Activated T-helper 1 cell treated with anti-CD3 and anti-CD28 coated beads, Interleukin-12 subunit alpha, Interleukin-12 subunit beta, Interleukin-2, Interleukin-4 antibody, amounts not matched to agents 30 ng/mL and 10 ng/mL and 1 ng/mL, durations not matched to agents 14 hours and 24 hours and 36 hours (primary cell): ENCODE results near the gene YBEY. TPM values are rescaled to one million over a fixed set of nuclear protein-coding genes. Genes with fewer than 3 reads are reported as not detected.
"Not testable (repeated sequence)": the region's sequence is repeated elsewhere in the genome, so short reads cannot be mapped to it uniquely, and the experiment has no call there.

ENCODE experiments used
- DNase-seq: peaks from one replicate; pipeline ENCODE4 v3.0.0; 2021; ENCODE audit warnings: low spot score
- H3K27ac Mint-ChIP-seq: one replicate; pipeline ENCODE4 v1.8.0; 2021; ENCODE audit warnings: mild to moderate bottlenecking, mixed read lengths
- H3K27me3 Mint-ChIP-seq: one replicate; pipeline ENCODE4 v1.8.0; 2022; ENCODE audit warnings: mild to moderate bottlenecking, moderate library complexity, mixed read lengths; ENCODE audit not compliant: insufficient read depth
- H3K36me3 Mint-ChIP-seq: one replicate; pipeline ENCODE4 v1.8.0; 2021; ENCODE audit warnings: low read depth, mixed read lengths
- H3K4me1 Mint-ChIP-seq: one replicate; pipeline ENCODE4 v1.8.0; 2021; ENCODE audit warnings: low read depth, mixed read lengths
- H3K4me3 Mint-ChIP-seq: one replicate; pipeline ENCODE4 v1.8.0; 2021; ENCODE audit warnings: mild to moderate bottlenecking, moderate library complexity, mixed read lengths
- H3K9me3 Mint-ChIP-seq: one replicate; pipeline ENCODE4 v1.8.0; 2021; ENCODE audit warnings: mixed read lengths
- intact Hi-C: fragments of 100-400 bp; cut with micrococcal nuclease; formaldehyde crosslinking; loops from one replicate; pipeline ENCODE4 v1.15.1; 2024
- total RNA-seq: library from RNA; stranded (reverse); gene quantifications from 2 replicates; pipeline ENCODE4 v1.2.3, GENCODE V29; 2022

The YBEY gene, protein sequence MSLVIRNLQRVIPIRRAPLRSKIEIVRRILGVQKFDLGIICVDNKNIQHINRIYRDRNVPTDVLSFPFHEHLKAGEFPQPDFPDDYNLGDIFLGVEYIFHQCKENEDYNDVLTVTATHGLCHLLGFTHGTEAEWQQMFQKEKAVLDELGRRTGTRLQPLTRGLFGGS
- 16.7 and 17.6 TPM in 2 replicates for total RNA-seq

DNA sequence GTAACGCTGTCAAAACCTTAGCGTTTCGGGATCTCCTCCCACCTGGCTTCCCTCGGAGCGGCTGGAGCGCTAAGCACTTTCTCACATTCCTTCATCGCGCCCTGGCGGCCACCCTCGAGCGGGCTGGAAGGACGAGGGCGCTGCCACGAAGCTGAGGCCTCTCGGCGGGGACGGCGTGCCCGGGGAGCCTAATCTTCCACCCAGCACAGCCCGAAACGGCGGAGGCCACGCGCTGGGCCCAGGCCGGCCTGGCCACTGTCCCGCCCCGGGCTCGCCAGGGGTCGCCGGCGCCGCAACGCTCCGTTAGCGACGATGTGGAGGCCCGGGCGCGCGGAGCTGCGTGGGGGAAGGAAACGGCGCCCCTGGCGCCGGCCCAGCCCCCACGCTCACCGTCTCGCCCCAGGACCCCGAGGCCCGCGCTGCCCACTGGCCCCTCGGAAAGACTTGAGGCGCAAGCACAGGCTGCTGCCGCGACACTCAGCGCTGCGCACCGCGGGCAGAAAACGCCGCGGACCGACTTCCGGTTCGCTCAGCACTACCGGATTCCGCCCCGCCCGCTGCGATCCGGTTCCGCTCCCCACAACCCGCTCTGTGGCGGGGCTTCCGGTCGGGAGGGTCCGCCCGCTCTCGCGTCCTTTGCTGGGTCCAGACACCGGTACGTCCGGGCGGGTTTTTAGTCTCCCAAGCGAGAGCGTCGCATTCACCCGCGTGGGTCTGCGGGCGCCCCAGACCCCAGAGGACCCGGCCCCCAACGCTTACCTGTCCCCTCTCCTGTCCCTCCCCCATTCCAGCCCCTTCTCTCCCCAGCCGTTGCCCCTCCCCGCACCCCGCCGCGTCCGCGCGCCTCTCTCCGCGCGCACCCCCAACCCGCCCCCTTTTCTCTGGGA, at the start of gene YBEY:
Gene YBEY (plus strand): TSS at position 582 of the 887 bp plus-strand sequence. CDS start 572 bp downstream, outside the sequence.
- intact Hi-C loops = loop anchor here (1.0 to 5.0 kb wide), 6 partner anchors 10 to 172 kb away; partner anchors contain the start of genes DIP2A, LSS and PCNT
- peaks cover 45% of the 10 kb centered on the region for H3K4me1 Mint-ChIP-seq
- H3K36me3 Mint-ChIP-seq = peaks cover 34% of the 10 kb centered on the region
- peak; percentile 86 for DNase-seq
- no peaks in the 10 kb centered on the region for H3K27me3 Mint-ChIP-seq
- H3K27ac Mint-ChIP-seq = peak within 1 kb of the TSS; percentile 99
- peak within 1 kb of the TSS; percentile 100 for H3K4me3 Mint-ChIP-seq
- no peaks in the 10 kb centered on the region for H3K9me3 Mint-ChIP-seq

DNA sequence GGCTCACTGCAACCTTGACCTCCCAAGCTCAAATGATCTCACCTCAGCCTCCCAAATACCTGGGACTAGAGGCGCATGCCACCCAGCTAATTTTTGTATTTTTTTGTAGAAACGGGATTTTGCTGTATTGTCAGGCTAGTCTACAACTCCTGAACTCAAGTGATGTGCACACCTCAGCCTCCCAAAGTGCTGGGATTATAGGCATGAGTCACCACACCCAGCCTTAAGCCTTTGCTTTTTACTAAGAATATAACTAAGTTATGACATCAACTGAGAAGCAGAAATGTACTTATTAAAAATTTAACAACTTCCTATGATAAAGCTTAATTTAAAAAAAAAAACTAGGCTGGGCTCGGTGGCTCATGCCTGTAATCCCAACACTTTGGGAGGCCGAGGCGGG, 48.7 kb upstream of the YBEY start:
- no peaks in the 10 kb centered on the region for H3K9me3 Mint-ChIP-seq
- peaks cover 27% of the 10 kb centered on the region for H3K4me1 Mint-ChIP-seq
- H3K4me3 Mint-ChIP-seq = no peak overlapping the region
- no peak for DNase-seq
- H3K27me3 Mint-ChIP-seq = no peaks in the 10 kb centered on the region
- H3K36me3 Mint-ChIP-seq = peaks cover 70% of the 10 kb centered on the region
- no peak overlapping the region for H3K27ac Mint-ChIP-seq
- intact Hi-C loops = no loop called here

DNA sequence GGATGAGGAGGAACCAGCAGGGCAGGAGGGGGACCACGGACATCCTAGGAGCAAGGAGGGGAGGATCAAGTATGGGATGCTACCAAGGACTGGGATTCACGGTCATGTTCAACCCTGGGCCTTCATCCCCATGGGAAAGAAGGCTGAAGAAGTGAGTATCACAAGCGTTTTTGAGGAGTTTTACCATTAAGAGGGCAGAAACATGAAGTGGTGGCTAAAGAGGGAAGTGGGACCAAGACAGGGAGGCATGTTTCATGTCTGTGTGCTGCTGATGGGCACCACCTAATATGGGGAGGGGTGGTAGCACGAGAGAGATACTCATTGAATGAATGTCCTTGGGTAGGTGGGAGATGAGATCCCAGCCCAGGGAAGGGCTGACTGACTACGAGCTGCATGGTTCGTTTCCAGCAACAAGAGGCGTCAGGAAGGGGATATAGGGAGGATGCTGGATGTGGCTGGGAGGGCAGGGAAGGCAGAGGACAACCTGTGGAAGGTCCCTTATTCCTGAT, 46.3 kb upstream of the YBEY start:
- intact Hi-C loops = no loop called here
- no peak for DNase-seq
- Mint-ChIP-seq H3K36me3 (peaks cover 59% of the 10 kb centered on the region), H3K9me3 (no peaks in the 10 kb centered on the region), H3K4me1 (peaks cover 21% of the 10 kb centered on the region), H3K4me3 (no peak overlapping the region), H3K27me3 (no peaks in the 10 kb centered on the region), H3K27ac (peak overlapping the region; percentile 32)

DNA sequence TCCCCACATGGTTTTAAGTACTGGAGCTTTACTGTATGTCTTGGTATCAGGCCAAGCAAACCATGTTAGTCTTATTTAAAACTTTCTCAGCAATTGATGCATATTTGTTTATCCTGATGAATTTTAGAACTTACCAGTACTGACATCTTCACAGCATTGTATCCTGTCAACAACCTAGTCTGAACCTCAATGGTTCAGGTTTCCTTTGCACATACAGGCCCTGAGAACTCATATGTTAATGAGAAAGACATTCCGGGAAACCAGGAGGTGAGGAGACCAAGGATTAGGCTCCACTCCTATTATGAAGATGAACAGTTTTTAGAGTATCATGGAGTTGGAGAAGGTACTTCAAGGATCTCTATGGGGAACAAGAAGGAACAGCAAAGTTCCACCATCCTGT, 44.6 kb upstream of the YBEY start:
- DNase-seq, H3K27me3 Mint-ChIP-seq, H3K27ac Mint-ChIP-seq, H3K4me3 Mint-ChIP-seq, intact Hi-C loops, H3K9me3 Mint-ChIP-seq: not testable (repeated sequence)
- Mint-ChIP-seq H3K4me1 (peaks cover 21% of the 10 kb centered on the region), H3K36me3 (peaks cover 57% of the 10 kb centered on the region)

DNA sequence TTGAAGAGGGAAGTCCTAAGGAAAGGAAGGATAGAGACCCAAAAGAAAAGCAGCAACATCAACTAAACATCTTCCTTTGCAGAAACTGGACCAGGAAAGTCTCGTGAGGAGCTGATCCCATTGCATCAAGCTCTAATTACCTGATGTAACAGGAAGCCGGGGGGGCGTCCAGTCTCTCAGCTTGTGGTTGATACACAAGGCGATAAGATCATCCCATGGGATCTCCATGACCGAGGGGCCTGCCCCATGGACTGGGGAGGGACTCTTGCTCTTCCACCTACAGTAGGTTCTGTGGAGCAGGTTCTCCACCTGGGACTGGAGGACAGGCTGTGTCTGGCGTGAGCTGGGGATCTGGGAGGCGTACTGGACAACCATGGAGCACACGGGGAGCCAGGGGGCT, 42.8 kb upstream of the YBEY start:
- Mint-ChIP-seq H3K27ac (peak overlapping the region; percentile 38), H3K9me3 (no peaks in the 10 kb centered on the region), H3K4me3 (no peak overlapping the region), H3K27me3 (no peaks in the 10 kb centered on the region), H3K36me3 (peaks cover 59% of the 10 kb centered on the region), H3K4me1 (peaks cover 21% of the 10 kb centered on the region)
- no peak for DNase-seq
- intact Hi-C loops = no loop called here

DNA sequence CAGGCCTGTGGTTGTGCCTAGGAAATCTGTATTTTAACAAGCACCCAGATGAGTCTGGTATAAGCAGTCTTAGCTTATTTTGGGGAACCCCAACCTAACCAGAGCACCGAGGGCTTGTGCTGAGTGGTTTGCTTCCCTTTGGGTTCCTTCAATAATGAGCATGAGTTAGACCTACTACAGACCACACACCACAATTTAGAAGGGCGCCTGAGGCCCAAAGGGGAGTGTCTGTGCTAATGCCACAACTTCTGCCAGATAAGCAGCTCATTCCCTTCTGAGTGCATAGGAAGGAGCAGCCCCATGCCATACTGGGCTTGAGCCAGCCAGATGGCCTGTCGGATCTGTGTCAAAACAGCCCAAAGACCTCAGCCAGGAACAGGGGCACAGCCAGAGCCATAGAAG, 42.2 kb upstream of the YBEY start:
- Mint-ChIP-seq H3K4me3 (no peak overlapping the region), H3K9me3 (no peaks in the 10 kb centered on the region), H3K27ac (no peak overlapping the region), H3K27me3 (no peaks in the 10 kb centered on the region), H3K4me1 (peaks cover 16% of the 10 kb centered on the region), H3K36me3 (peaks cover 59% of the 10 kb centered on the region)
- intact Hi-C loops = no loop called here
- no peak for DNase-seq

DNA sequence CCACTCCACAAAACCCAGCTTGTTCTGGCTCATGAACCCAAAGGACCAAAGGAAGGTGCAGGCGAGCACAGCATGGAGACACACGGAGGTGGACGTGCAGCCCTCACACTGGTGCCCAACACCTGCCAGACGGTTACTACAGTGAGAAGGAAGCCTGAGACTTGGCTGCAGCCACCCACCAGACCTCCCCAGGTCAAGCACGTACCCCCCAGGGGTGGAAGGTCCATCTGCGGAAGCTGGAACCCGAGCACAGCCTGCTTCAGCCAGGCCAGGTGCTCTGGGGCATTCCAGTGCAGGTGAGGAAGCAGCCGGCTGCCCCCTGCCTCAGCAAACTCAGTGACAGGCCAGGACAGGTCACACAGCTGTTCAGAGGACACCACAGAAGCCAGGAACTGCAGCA, 41.5 kb upstream of the YBEY start:
- no peaks in the 10 kb centered on the region for H3K27me3 Mint-ChIP-seq
- peaks cover 12% of the 10 kb centered on the region for H3K4me1 Mint-ChIP-seq
- H3K4me3 Mint-ChIP-seq = no peak overlapping the region
- peaks cover 58% of the 10 kb centered on the region for H3K36me3 Mint-ChIP-seq
- DNase-seq = no peak
- H3K27ac Mint-ChIP-seq = no peak overlapping the region
- no peaks in the 10 kb centered on the region for H3K9me3 Mint-ChIP-seq
- intact Hi-C loops = no loop called here

DNA sequence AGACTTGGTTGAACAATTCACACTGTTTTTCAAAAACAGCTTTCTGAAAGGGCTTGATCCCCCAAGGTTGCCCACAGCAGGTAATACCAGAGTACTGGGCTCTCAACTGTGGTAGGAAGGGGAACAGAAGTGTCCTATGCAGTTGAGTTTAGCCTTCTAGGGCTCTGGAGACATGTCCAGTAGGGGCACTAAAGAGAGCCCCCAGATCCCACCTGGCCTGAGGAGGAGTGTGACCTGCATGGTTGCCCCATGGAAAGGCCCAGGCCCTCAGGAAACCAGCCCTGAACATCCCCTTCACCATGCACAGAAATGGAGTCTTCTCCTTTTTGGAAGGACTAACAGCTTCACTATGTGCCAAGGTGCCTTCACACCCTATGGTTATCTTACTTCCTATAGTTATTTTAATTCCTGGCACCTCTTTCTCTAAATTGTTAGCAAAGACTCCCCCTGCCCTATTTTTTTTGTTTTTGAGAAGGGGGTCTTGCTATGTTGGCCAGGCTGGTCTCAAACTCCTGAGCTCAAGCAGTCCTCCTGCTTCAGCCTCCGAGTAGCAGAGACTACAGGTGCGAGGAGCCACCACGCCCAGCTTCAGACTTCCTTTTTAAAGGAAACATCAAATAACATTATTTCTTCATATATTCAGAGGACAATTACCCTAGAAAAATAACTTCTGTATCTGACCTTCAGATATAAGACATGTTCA, 40.8 kb upstream of the YBEY start:
- Mint-ChIP-seq H3K36me3 (peaks cover 59% of the 10 kb centered on the region), H3K4me3 (no peak overlapping the region), H3K27me3 (no peaks in the 10 kb centered on the region), H3K9me3 (no peaks in the 10 kb centered on the region), H3K27ac (peak overlapping the region; percentile 44), H3K4me1 (peaks cover 13% of the 10 kb centered on the region)
- intact Hi-C loops = no loop called here
- DNase-seq = no peak

DNA sequence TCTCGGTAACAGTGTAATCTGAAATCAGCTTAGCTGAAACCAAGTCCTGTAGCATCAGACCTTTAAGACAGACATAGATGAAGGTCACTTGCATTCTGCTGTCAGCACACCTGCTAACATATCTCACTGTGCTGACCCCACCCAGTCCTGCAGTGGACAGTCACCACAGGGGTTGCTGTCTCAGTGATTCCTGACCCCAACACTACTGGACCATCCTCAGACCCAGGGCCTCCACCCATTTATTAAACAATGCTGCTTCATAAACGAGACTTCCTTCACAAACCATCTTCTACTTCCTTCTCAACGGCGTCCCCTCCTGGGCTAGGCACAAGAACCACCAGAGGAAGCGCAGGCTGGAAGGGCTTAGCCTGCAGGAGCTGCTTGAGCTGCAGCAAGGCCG, 39.8 kb upstream of the YBEY start:
- intact Hi-C loops = no loop called here
- peaks cover 23% of the 10 kb centered on the region for H3K4me1 Mint-ChIP-seq
- peaks cover 58% of the 10 kb centered on the region for H3K36me3 Mint-ChIP-seq
- no peak overlapping the region for H3K4me3 Mint-ChIP-seq
- H3K9me3 Mint-ChIP-seq = no peaks in the 10 kb centered on the region
- no peak for DNase-seq
- no peak overlapping the region for H3K27ac Mint-ChIP-seq
- no peaks in the 10 kb centered on the region for H3K27me3 Mint-ChIP-seq

DNA sequence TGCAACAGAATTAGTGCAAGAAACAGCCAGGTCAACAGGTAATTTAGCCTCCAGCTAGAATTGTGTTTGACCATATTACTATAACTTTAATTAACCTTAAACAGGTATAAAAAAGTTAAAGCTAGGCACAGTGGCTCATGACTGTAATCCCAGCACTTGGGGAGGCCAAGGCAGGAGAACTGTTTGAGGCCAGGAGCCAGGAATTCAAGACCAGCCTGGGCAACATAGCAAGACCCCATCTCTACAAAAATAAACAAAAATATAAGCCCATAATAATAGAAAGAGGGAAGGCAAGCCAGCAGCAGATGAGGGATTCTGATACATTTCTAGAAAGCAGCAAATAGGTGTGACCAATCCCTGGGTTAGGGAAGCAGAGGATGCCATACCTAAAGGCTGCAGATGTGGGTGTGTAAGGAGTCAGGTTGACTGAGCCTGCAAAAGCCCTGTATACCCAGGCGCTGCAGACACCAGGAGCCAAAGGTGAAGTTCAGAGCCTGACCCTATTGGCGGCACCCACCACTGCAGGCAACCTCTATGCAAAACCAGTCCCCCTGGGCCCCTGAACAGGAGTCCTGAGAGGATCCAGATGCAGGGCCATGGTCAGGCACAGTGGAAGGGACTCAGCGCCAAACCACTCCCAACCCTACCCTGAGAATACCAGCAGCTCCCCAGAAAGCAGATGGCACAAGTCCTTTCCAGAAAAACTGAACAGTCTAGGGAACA, 38.3 kb upstream of the YBEY start:
- no peak for DNase-seq
- Mint-ChIP-seq H3K27me3 (no peaks in the 10 kb centered on the region), H3K9me3 (no peaks in the 10 kb centered on the region), H3K36me3 (peaks cover 45% of the 10 kb centered on the region), H3K4me1 (peaks cover 26% of the 10 kb centered on the region), H3K27ac (peak overlapping the region; percentile 43), H3K4me3 (no peak overlapping the region)
- intact Hi-C loops = no loop called here

DNA sequence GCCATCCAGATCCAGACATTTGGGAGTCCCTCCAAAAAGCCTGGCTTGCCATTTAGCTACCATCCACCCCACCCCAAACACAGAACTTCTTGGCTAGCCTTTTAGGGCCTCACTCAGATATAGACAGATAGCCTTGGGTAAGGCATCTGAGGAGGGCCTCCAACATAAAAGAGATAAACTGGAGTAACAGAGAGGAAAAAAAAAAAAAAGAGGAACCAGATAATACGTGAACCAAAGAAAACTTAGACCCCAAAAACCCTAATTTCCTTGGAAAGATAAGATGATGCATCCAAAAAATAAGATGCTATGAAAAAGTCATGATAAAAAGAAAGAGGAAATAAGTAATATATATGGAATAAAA, 37.7 kb upstream of the YBEY start:
- no peaks in the 10 kb centered on the region for H3K27me3 Mint-ChIP-seq
- H3K36me3 Mint-ChIP-seq = peaks cover 43% of the 10 kb centered on the region
- intact Hi-C loops = no loop called here
- H3K9me3 Mint-ChIP-seq = no peaks in the 10 kb centered on the region
- H3K4me3 Mint-ChIP-seq = no peak overlapping the region
- H3K4me1 Mint-ChIP-seq = peaks cover 28% of the 10 kb centered on the region
- H3K27ac Mint-ChIP-seq = peak overlapping the region; percentile 43
- DNase-seq = no peak

DNA sequence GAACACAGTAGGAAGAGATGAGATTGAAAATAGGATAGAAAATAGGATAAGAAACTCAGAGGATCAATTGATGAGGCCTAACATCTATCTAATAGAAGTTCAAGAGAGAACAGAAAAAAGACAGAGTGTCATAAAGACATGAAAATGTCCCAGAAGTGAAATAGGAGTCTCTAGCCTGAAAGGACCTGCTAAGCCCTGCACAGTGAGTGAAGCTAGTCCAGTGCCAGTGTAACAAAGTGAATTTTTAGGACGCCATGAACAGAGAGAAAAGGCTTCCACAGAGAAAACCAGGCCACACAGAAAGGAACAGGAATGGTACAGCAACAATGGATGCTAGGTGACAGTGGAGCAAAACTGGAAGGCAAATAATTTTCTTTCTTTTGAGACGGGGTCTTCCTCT, 37.3 kb upstream of the YBEY start:
- no peaks in the 10 kb centered on the region for H3K27me3 Mint-ChIP-seq
- peaks cover 46% of the 10 kb centered on the region for H3K36me3 Mint-ChIP-seq
- no peaks in the 10 kb centered on the region for H3K9me3 Mint-ChIP-seq
- intact Hi-C loops = no loop called here
- DNase-seq = no peak
- H3K27ac Mint-ChIP-seq = no peak overlapping the region
- H3K4me1 Mint-ChIP-seq = peaks cover 29% of the 10 kb centered on the region
- no peak overlapping the region for H3K4me3 Mint-ChIP-seq
